Endothelial cell of umbilical vein (primary cell): ENCODE results near the gene MAN1A2.

ENCODE experiments used
- CTCF ChIP-seq, 2 donors: IDR thresholded peaks; 1 replicate in 1 of 2; 2 replicates in 1 of 2; pipeline ENCODE4 v1.5.1; 2011; ENCODE audit warnings: low read length in 2 of 2, mild to moderate bottlenecking in 2 of 2, moderate library complexity in 2 of 2, control low read depth in 1 of 2, inconsistent platforms in 1 of 2, low read depth in 1 of 2; ENCODE audit not compliant: insufficient read depth in 1 of 2; ENCODE audit errors: extremely low read depth in 1 of 2
- EZH2 ChIP-seq: IDR thresholded peaks from 2 replicates; pipeline ENCODE4 v1.6.1; 2012; ENCODE audit warnings: borderline replicate concordance, low read depth, mild to moderate bottlenecking, moderate library complexity, low read length, inconsistent platforms; ENCODE audit not compliant: severe bottlenecking
- GATA2 ChIP-seq: IDR thresholded peaks from 2 replicates; pipeline ENCODE4 v1.7.0; 2011; ENCODE audit warnings: low read depth, mild to moderate bottlenecking, moderate library complexity, mixed read lengths, low read length; ENCODE audit not compliant: insufficient read length, insufficient read depth
- MAX ChIP-seq: IDR thresholded peaks from 2 replicates; pipeline ENCODE4 v1.6.1; 2011; ENCODE audit not compliant: insufficient read depth, insufficient read length
- MYC ChIP-seq: IDR thresholded peaks from one replicate; pipeline ENCODE4 v1.6.1; 2011; ENCODE audit warnings: mild to moderate bottlenecking, low read depth, low read length
- POLR2A ChIP-seq: IDR thresholded peaks from 2 replicates; pipeline ENCODE4 v1.6.1; 2012; ENCODE audit warnings: low read depth, mild to moderate bottlenecking, control low read depth, low read length
- POLR2AphosphoS5 ChIP-seq: IDR thresholded peaks from 2 replicates; pipeline ENCODE4 v1.6.1; 2012; ENCODE audit warnings: low read depth, mild to moderate bottlenecking, control low read depth, low read length, moderate library complexity; ENCODE audit not compliant: insufficient read depth

GRCh38 chr1:117553471-117553870 is 186.2 kb downstream of the MAN1A2 start:
- TF ChIP-seq CTCF (IDR thresholded peaks at IDR 0.05; ENCODE audit: extremely low read depth in 1 of 2, insufficient read depth in 1 of 2, low read depth in 1 of 2, low read length in 2 of 2), result no peak
- TF ChIP-seq EZH2, result no peak
- TF ChIP-seq POLR2A, result no peak
- TF ChIP-seq POLR2AphosphoS5, result no peak
- TF ChIP-seq GATA2, result no peak
- no peak for TF ChIP-seq MAX
- no peak for TF ChIP-seq MYC
